HEK293T (cell line): ENCODE data around the gene TMEM107.

Experiments used
- CTCF ChIA-PET: fragments of 350-600 bp; formaldehyde crosslinking; extraction: SDS; loops from one replicate; lab custom pipeline; 2021; ENCODE audit warnings: antibody characterized with exemption, inconsistent platforms; lab: Yijun Ruan, JAX
- POLR2A ChIA-PET: fragments of 350-600 bp; formaldehyde crosslinking; extraction: SDS; loops from one replicate; lab custom pipeline; 2020; ENCODE audit warnings: antibody characterized with exemption, inconsistent platforms; lab: Yijun Ruan, JAX
- DNase-seq: peaks from one replicate; pipeline ENCODE4 v3.0.0; 2012; ENCODE audit warnings: mixed read lengths; ENCODE audit errors: extremely low spot score
- ARNT ChIP-seq: fragments of 450-650 bp; IDR thresholded peaks from 2 replicates; pipeline ENCODE4 v1.6.1; 2017; ENCODE audit warnings: mild to moderate bottlenecking
- BHLHE40 ChIP-seq: fragments of 450-650 bp; IDR thresholded peaks from 2 replicates; pipeline ENCODE4 v1.6.1; 2016; ENCODE audit warnings: mild to moderate bottlenecking, moderate library complexity, borderline replicate concordance
- CTBP1 ChIP-seq: fragments of 450-650 bp; IDR thresholded peaks from 2 replicates; pipeline ENCODE4 v1.6.1; 2016; ENCODE audit warnings: borderline replicate concordance
- ELF4 ChIP-seq: fragments of 450-650 bp; IDR thresholded peaks from 2 replicates; pipeline ENCODE4 v1.6.1; 2017; ENCODE audit warnings: antibody characterized with exemption
- FOXA1 ChIP-seq: fragments of 450-650 bp; IDR thresholded peaks from 2 replicates; pipeline ENCODE4 v1.6.1; 2016; ENCODE audit warnings: mild to moderate bottlenecking
- FOXK2 ChIP-seq: fragments of 450-650 bp; IDR thresholded peaks from 2 replicates; pipeline ENCODE4 v1.6.1; 2016; ENCODE audit warnings: mild to moderate bottlenecking
- FOXM1 ChIP-seq: fragments of 450-650 bp; IDR thresholded peaks from 2 replicates; pipeline ENCODE4 v1.6.1; 2017; ENCODE audit warnings: mild to moderate bottlenecking, borderline replicate concordance
- HDGF ChIP-seq: fragments of 450-650 bp; IDR thresholded peaks from 2 replicates; pipeline ENCODE4 v1.6.1; 2017; ENCODE audit warnings: antibody characterized with exemption, borderline replicate concordance
- L3MBTL2 ChIP-seq: fragments of 450-650 bp; conservative IDR thresholded peaks from 2 replicates; pipeline ENCODE4 v1.6.1; 2016; ENCODE audit warnings: mild to moderate bottlenecking
- LEF1 ChIP-seq: fragments of 450-650 bp; IDR thresholded peaks from 2 replicates; pipeline ENCODE4 v1.6.1; 2017; ENCODE audit warnings: mild to moderate bottlenecking, borderline replicate concordance
- NFRKB ChIP-seq: fragments of 450-650 bp; IDR thresholded peaks from 2 replicates; pipeline ENCODE4 v1.6.1; 2016; ENCODE audit warnings: mild to moderate bottlenecking, moderate library complexity
- PKNOX1 ChIP-seq: fragments of 450-650 bp; IDR thresholded peaks from 2 replicates; pipeline ENCODE4 v1.6.1; 2016
- SP1 ChIP-seq: fragments of 450-650 bp; IDR thresholded peaks from 2 replicates; pipeline ENCODE4 v1.6.1; 2017
- SUZ12 ChIP-seq: fragments of 450-650 bp; IDR thresholded peaks from 2 replicates; pipeline ENCODE4 v1.6.1; 2016; ENCODE audit warnings: mild to moderate bottlenecking
- TARDBP ChIP-seq: fragments of 450-650 bp; IDR thresholded peaks from 2 replicates; pipeline ENCODE4 v1.6.1; 2016
- ZNF384 ChIP-seq: fragments of 450-650 bp; IDR thresholded peaks from 2 replicates; pipeline ENCODE4 v1.6.1; 2016

The TMEM107 gene

GRCh38 chr17:8147141-8147804 lies 28.9 kb downstream of the TMEM107 start:
- POLR2A ChIA-PET, result interaction anchor here (0.7 to 1.3 kb wide), 2 partner anchors 9 kb away, joined by 4 to 5 read pairs; no protein-coding TSS in a partner anchor

DNA sequence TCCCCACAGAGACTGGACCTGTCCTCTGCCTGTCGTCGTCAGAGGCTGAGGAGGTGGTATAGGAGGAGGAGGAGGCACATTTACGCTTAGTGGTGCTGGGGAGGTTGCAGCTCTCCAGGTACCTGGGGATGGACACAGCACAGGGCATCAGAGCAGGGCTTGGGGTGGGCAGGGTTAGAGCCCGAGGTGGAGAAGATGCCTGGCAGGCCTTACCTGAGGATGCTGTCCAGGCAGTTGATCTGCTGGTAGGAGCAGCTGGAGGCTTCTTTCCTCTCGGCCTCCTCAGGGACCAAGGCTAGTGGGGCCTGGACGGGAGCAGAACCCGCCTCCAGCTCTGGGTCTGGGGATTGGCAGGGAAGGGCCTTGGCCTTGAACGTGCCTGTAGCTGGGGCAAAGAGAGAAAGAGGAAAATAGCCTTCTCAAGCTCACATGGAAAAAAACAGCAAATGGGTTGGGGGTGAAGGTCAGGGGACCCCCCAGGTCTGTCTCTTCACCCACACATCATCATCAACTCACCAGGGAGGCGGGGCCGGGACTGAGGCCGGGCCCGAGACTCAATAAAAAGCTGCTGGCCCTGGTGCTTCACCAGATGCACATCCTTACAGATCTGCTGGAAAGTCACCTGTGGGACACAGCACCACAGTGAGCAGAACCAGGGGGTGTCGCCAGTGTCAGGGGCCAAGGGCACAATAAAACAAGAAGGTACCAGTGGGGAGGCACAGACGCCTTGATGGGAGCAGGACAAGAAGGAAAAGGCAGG lies 29.6 kb downstream of the TMEM107 start:
- ChIA-PET POLR2A (interaction anchor here (0.7 to 1.7 kb wide), 2 partner anchors 10 to 45 kb away, joined by 3 to 4 read pairs; no protein-coding TSS in a partner anchor), CTCF (no interaction called here)
- DNase-seq, result no peak
- TF ChIP-seq ELF4, result no peak
- TF ChIP-seq ARNT, result no peak
- TF ChIP-seq NFRKB, result no peak
- no peak for TF ChIP-seq LEF1
- no peak for TF ChIP-seq FOXM1
- TF ChIP-seq BHLHE40, result no peak
- no peak for TF ChIP-seq ZNF384
- TF ChIP-seq SUZ12, result no peak
- TF ChIP-seq FOXA1, result no peak
- TF ChIP-seq PKNOX1, result no peak
- TF ChIP-seq SP1, result no peak
- no peak for TF ChIP-seq HDGF
- TF ChIP-seq FOXK2, result no peak
- no peak for TF ChIP-seq L3MBTL2
- no peak for TF ChIP-seq CTBP1
- TF ChIP-seq TARDBP, result no peak

More at GRCh38 chr17:8147141-8147804, 28.9 kb downstream of the TMEM107 start:
- DNase-seq, result no peak
- CTCF ChIA-PET, result interaction anchor here (0.8 kb wide), 1 partner anchor 74 kb away, joined by 3 read pairs; no protein-coding TSS in a partner anchor
- TF ChIP-seq ZNF384 (no peak), ELF4 (no peak), FOXM1 (no peak), BHLHE40 (no peak), SUZ12 (no peak), FOXA1 (no peak)

- POLR2A ChIA-PET, result interaction anchor here (1.7 kb wide), 1 partner anchor 46 kb away, joined by 3 read pairs; no protein-coding TSS in a partner anchor
- TF ChIP-seq LEF1 (no peak), ELF4 (no peak), TARDBP (no peak), CTBP1 (no peak), FOXM1 (no peak), FOXA1 (no peak), BHLHE40 (no peak), ZNF384 (no peak), PKNOX1 (no peak), L3MBTL2 (no peak), SUZ12 (no peak), HDGF (no peak), SP1 (no peak), NFRKB (no peak), ARNT (no peak), FOXK2 (no peak)
- DNase-seq, result no peak
- CTCF ChIA-PET, result no interaction called here
These were observed 30.4 kb downstream of the TMEM107 start for GRCh38 chr17:8145811-8146210.

GRCh38 chr17:8144401-8145231 lies 31.6 kb downstream of the TMEM107 start:
- POLR2A ChIA-PET, result interaction anchor here (0.9 to 1.7 kb wide), 2 partner anchors 29 to 47 kb away, joined by 3 to 5 read pairs; no protein-coding TSS in a partner anchor
- TF ChIP-seq PKNOX1, result no peak
- TF ChIP-seq ELF4, result no peak
- no peak for TF ChIP-seq ZNF384
- no peak for TF ChIP-seq L3MBTL2
- TF ChIP-seq FOXK2, result no peak
- no peak for TF ChIP-seq BHLHE40
- no peak for TF ChIP-seq CTBP1
- TF ChIP-seq ARNT, result no peak
- no peak for TF ChIP-seq SP1
- no peak for TF ChIP-seq NFRKB
- no peak for TF ChIP-seq TARDBP
- TF ChIP-seq FOXM1, result no peak
- TF ChIP-seq LEF1, result no peak
- no peak for DNase-seq
- CTCF ChIA-PET, result no interaction called here
